GM19324 (cell line): ENCODE measurements around the gene PAX5.

Experiments
- ATAC-seq: cut with Tn5 transposase; IDR thresholded peaks from one replicate; pipeline ENCODE4 v1.9.1; 2021; ENCODE audit warnings: mild to moderate bottlenecking, moderate library complexity; ENCODE audit not compliant: unreplicated experiment, low FRiP score

The PAX5 gene

DNA sequence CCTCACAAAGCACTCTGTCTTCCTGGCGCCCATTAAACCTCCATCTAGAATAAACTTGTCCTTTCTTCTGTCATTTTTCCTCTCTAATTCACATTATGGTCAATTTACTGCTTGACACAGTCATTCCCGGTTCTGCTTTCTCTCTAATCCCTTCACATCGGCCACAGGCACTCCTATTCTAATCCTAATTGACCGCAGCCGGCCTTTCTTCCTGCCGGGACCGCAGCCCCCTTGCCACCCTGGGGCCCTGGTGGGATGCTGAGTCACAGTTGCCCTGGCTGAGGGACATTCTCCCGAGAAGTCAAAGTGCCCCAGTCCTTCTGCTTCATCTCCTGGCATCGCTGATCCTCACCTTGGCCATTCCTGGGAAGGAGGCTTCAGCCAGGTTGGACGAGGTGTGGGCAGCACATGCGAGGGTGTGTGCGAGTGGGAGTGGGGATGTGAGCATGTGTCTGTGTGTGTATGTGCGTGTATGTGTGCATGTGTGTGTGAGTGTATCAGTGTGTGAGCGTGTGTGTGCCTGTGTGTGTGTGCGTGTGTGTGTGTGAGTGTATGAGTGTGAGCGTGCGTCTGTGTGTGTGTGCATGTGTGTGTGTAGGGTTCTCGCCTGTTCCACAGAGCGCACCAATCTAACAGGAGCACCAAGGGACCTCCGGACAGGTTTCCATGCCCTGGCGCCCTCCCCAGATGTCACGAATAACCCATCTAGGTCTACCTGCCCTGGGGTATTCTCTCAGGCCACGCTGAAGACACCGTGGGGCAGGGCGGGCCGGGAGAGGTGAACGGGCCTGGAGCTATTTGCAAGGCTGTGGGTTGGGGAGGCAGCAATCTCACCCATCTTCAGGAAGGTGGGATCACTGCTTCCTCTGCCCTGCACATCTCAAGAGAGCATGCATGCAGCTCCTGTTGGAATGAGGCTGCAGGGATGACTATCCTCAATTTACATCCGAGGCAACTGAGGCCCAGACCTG, 191.2 kb downstream of the PAX5 start:
- ATAC-seq = no peak

GRCh38 chr9:36840898-36841536, 193.1 kb downstream of the PAX5 start:
- ATAC-seq = no peak

DNA sequence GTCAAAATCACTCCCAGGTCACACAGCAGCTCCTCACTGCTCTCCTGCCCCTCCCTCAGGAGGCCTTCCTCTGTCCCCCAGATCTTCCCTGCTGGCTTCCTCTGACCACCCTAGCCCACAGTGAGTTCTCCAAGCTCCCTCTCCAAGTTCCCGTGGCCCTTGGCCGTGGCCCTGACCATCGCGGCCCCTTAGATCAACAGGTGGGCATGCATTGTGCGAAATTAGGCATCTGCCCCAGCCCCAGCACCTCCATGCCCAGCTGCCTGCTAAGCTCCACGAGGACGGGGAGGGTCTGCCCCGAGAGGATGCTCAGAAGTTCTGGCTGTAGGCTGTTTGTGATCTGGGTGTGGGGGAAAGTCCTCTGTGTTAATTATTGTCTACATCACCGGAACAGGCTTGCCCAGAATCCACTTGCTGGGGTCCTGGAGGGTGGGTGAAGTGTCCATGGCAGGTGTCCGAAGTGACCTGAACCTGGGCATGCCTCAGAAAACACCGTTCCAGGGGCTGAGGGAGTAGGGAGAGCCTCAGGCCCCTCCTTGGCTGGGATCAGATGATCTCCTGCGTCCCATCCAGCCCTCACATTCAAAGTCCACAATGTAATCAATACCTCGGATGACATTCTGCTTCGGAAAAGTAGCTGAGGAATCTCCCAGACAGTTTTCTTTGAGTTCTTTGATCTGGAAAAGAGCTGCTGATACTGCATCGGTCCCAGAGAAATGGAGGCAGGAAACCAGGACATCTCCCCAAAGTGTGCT, 194.8 kb downstream of the PAX5 start:
- ATAC-seq = no peak

- no peak for ATAC-seq
These were observed 196.3 kb downstream of the PAX5 start for GRCh38 chr9:36837431-36838405.

GRCh38 chr9:36836486-36836885, 197.6 kb downstream of the PAX5 start:
- no peak for ATAC-seq

DNA sequence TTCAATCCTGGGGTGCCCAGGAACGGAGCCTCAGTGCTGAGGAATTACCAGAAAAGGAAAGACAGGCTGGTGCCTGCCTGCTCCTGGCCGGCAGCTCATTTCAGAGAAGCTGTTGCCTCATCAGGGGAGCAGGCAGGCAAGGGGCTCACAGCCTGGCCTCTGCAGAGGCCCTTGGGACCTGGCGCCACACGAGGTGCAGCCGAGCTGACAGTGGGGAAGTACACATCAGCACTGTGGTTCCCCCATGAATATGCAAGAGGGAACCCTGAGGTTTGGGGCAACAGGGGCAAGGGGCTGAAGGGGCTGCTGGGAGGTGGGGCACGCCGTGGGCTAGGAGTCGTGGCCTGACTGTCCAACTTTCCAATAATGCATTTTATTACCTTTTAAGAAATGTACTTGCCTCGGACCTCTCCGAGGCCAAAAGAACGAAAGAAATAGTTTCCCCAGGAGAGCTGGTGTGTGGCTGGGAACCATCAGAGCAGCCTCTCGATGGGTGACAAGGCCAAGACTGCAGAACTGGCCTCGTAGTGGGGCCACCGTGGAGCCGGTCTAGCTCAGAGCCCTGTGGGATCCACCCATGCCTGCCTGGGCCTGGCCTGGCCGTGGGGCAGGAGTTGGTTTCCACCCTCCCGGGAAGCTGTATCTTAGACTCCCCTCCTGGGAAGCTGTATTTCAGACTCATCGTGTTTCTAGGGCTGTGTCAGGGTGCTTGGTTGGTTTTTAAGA, 198.6 kb downstream of the PAX5 start:
- no peak for ATAC-seq

DNA sequence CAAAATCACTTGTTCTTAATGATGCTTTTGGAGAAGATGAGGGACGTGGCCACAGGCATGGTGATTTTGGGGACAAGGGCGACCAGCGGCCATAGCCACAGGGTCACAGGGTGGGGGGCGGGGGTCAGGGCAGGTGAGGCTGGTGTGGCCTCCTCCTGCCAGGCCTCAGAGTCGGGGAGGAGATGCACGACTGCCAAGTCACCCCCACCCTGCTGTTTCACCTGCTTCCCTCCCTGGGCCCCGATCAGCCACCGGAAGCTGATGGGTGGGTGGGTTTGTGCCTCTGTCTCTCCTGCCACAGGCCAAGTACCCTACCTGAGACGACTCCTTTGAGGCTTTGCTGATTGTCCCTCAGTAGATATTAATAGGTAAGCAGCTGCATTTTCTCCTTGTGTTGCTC, 199.3 kb downstream of the PAX5 start:
- ATAC-seq = no peak

DNA sequence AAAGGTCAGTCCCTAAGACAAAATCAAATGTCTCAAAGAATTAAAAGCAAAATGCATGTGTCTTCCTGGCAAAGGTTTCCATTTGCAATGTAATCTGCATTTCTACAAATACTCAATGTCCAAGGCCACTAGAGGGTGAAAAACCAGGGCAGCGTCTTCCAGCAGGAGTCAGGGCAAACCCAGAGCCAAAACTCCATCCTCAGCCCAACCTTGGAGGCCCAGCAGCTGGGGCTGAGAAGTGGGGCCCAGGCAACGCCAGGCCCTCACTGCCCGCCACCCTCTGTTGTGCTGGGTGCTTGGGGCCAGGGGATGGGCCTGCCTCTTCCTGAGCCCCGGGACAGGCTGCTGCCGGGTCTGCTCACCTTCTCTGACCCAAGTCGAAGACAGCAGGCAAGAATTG, 200.1 kb downstream of the PAX5 start:
- ATAC-seq = no peak

- no peak for ATAC-seq
These were observed 201.8 kb downstream of the PAX5 start for GRCh38 chr9:36832164-36832795.

- no peak for ATAC-seq
These were observed 202.5 kb downstream of the PAX5 start for GRCh38 chr9:36831381-36832161.

DNA sequence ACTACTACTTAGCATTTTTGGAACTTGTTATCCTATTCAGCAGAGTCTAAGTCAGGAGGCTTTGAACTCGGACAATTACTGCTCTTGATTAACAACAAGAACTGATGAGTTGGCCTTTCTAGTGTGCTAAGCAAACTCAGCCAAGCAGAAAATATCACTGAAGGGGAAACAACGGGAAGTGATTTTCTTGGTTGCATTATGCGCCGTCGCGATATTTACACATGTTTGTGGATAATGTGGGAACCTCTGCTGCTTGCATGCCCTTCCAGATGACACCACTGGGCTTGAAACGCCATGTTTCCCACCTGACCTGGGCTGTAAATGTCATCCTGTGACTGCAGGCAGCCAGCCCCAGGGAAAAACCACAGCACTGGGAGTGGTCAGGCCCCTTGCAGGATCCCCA, 205.5 kb downstream of the PAX5 start:
- no peak for ATAC-seq

DNA sequence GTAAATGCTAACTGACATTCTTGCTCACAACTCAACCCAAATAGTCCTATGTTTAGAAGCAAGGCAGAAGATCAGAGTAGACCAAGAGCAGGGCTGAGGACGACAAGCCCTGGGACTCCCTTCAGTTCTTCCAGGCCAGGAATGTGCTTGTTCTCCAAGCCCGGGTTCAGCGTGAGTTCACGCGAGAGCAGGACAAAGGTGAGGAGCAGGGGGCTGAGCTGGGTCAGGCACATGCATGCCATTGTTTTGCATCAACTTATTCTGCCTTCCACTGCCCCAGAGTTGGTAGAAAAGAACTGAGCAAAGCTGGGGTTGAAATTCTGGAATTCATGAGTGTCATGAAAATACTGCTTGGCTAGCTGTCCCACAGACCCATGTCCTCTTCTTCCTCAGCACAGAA, 206.5 kb downstream of the PAX5 start:
- ATAC-seq = no peak

- no peak for ATAC-seq
These were observed 207.5 kb downstream of the PAX5 start for GRCh38 chr9:36826581-36826980.

DNA sequence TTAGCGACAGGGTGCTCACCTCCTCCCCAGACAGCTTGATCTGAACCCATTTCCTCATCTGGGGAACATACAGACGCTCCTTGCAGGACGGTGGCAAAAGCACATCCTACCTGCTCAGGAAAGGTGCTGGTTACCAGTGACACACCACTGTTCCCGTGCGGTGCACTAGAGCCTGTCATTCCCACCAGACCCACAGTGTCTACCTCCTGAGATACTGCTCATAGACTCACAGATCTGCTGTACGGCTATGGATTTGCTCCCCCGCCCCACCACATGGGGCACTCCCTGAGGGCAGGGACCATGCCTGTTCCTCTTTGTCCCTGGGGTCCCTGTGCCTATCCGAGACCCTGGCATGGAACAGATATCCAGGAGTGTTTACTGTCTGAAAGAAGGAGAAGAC, 208.9 kb downstream of the PAX5 start:
- ATAC-seq = no peak

GRCh38 chr9:36823934-36824333, 210.1 kb downstream of the PAX5 start:
- no peak for ATAC-seq

DNA sequence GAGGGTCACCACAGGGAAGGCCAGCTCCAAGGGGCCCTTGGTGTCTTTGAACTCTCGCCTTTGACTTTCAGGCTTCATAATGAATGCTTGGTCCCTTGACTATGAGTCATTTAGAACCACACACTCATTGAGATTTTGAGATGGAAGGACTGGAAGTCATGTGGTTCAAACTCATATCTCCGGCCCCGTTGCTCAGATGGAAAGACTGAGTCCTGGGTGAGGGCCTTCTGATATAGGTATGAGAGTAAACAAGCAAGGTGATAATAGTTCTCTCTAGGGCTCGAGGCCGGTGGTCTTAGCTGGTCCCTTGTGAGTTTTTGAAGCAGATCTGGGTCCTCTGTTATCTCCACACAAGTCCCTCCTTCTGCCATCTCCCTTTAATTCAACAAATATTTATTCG, 210.6 kb downstream of the PAX5 start:
- no peak for ATAC-seq

DNA sequence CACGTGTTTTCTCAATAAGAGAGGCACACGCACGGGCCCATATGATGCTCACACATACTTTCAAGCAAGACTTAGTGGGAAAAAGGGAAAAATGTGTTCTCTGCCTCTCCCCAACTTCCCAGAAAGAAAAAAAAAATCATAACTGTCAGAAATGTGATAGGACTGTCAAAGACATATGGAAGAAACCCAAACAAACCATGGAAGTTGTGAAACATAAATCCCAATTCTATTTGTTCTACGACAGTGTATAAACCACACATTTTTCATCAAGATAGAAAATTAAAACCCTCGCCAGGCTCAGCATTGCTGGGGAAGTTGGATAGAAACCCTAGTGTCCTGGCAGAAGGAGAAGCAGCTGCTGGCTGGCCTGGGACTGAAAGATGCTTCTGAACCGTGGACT, 211.9 kb downstream of the PAX5 start:
- ATAC-seq = no peak

- no peak for ATAC-seq
These were observed 213.6 kb downstream of the PAX5 start for GRCh38 chr9:36820392-36820861.
